Natural killer cell (primary cell): ENCODE measurements around the gene FANCG. TPM values are rescaled to one million over a fixed set of nuclear protein-coding genes. Genes with fewer than 3 reads are reported as not detected.

Experiments used
- ATAC-seq, 3 donors: fragments of 150-1000 bp in 2 of 3; fragments of 200-7000 bp in 1 of 3; cut with Tn5 transposase; 1 replicate in 1 of 3; 2 replicates in 2 of 3; pipeline ENCODE4 v1.10.0; 2021; ENCODE audit warnings: mild to moderate bottlenecking in 2 of 3, moderate library complexity in 2 of 3
- DNase-seq, 2 donors: peaks; one replicate each; pipeline versions ENCODE4 v3.0.0 to v3.0.0-alpha.2; 2013 to 2021; ENCODE audit warnings: mixed read lengths in 1 of 2
- H3K27ac ChIP-seq: one replicate; pipeline ENCODE4 v1.5.1; 2013; ENCODE audit warnings: mild to moderate bottlenecking, low read length
- H3K27me3 ChIP-seq: one replicate; pipeline ENCODE4 v1.6.1; 2013; ENCODE audit warnings: low read length; ENCODE audit not compliant: control insufficient read depth, insufficient read depth
- H3K36me3 ChIP-seq: one replicate; pipeline ENCODE4 v1.6.1; 2013; ENCODE audit warnings: low read length; ENCODE audit not compliant: control insufficient read depth, insufficient read depth
- H3K4me1 ChIP-seq: one replicate; pipeline ENCODE4 v1.6.1; 2013; ENCODE audit warnings: low read length; ENCODE audit not compliant: control insufficient read depth, insufficient read depth
- H3K4me3 ChIP-seq: one replicate; pipeline ENCODE4 v1.5.1; 2013; ENCODE audit warnings: low read length
- H3K9me3 ChIP-seq: one replicate; pipeline ENCODE4 v1.6.1; 2013; ENCODE audit warnings: low read length; ENCODE audit not compliant: control insufficient read depth, insufficient read depth
- H3K27ac Mint-ChIP-seq, 2 donors: one replicate each; pipeline ENCODE4 v1.8.0; 2022; ENCODE audit warnings: mild to moderate bottlenecking in 2 of 2, mixed read lengths in 2 of 2, moderate library complexity in 1 of 2
- H3K27me3 Mint-ChIP-seq, 2 donors: one replicate each; pipeline ENCODE4 v1.8.0; 2022; ENCODE audit warnings: low read depth in 2 of 2, mixed read lengths in 2 of 2
- H3K36me3 Mint-ChIP-seq: one replicate; pipeline ENCODE4 v1.8.0; 2022; ENCODE audit warnings: mixed read lengths
- H3K4me1 Mint-ChIP-seq, 2 donors: one replicate each; pipeline ENCODE4 v1.8.0; 2022; ENCODE audit warnings: mixed read lengths in 2 of 2
- H3K4me3 Mint-ChIP-seq: one replicate; pipeline ENCODE4 v1.8.0; 2022; ENCODE audit warnings: mild to moderate bottlenecking, moderate library complexity, mixed read lengths
- H3K9me3 Mint-ChIP-seq, 2 donors: one replicate each; pipeline ENCODE4 v1.8.0; 2022; ENCODE audit warnings: mixed read lengths in 2 of 2
- CTCF ChIP-seq: fragments of 200-600 bp; IDR thresholded peaks from one replicate; pipeline ENCODE4 v1.8.0; 2022; ENCODE audit warnings: antibody characterized with exemption
- WGBS: methylation state at CpG from one replicate; pipeline ENCODE4 v1.1.7; 2013; ENCODE audit warnings: missing lambda C conversion rate; ENCODE audit not compliant: insufficient coverage; 5-methylcytosine and 5-hydroxymethylcytosine counted together
- intact Hi-C: fragments of 100-400 bp; cut with micrococcal nuclease; formaldehyde crosslinking; loops from one replicate; pipeline ENCODE4 v1.14.2; 2022
- total RNA-seq, 4 donors: library from RNA; stranded (reverse); fragments of 120-200 nt in 1 of 4; gene quantifications; one replicate each; pipeline versions ENCODE4 v1.2.3 to v1.2.4, GENCODE V29; 2013 to 2022

Gene FANCG
- total RNA-seq, 3 donors from 2014 or later (not counting 1 experiment from before 2014, with no cell fraction given), result 33.9 to 38.9 (median 35.7) TPM

GRCh38 chr9:35102465-35102768 is 22.7 kb upstream of the FANCG start:
- no peak for TF ChIP-seq CTCF
- H3K36me3 Mint-ChIP-seq, result peaks cover 7% of the 10 kb centered on the region
- Histone ChIP-seq H3K4me3 (peak overlapping the region; percentile 93), H3K27me3 (no peaks in the 10 kb centered on the region), H3K4me1 (peaks cover 19% of the 10 kb centered on the region), H3K27ac (peak overlapping the region; percentile 95), H3K9me3 (no peaks in the 10 kb centered on the region), H3K36me3 (peaks cover 46% of the 10 kb centered on the region)
- intact Hi-C loops, result loop anchor here (2.0 kb wide), 2 partner anchors 30 to 114 kb away; partner anchors contain the start of genes DNAJB5 and VCP
- H3K27ac Mint-ChIP-seq, result peak overlapping the region; percentile 94 to 97
- DNase-seq (no peak), ATAC-seq (peak in 1 of 3 donors; percentile 27)
- no peaks in the 10 kb centered on the region for H3K9me3 Mint-ChIP-seq
- WGBS, result 8% methylated on average over 10 of the region's 10 CpGs
- H3K4me3 Mint-ChIP-seq, result peak overlapping the region; percentile 99
- no peaks in the 10 kb centered on the region for H3K27me3 Mint-ChIP-seq
- H3K4me1 Mint-ChIP-seq, result peaks cover 30 to 31% of the 10 kb centered on the region in 2 donors

- H3K27ac Mint-ChIP-seq, result no peak overlapping the region
- peaks cover 32 to 46% of the 10 kb centered on the region in 2 donors for H3K4me1 Mint-ChIP-seq
Observed at GRCh38 chr9:35097573-35097972, 17.8 kb upstream of the FANCG start.

GRCh38 chr9:35096035-35096849 is 16.5 kb upstream of the FANCG start, which contains the start of gene PIGO:
Gene PIGO, minus strand, starts transcription at chr9:35096591. Its CDS starts 1,026 bp downstream, at chr9:35095565.
- peak within 1 kb of the TSS; percentile 83 for H3K4me3 ChIP-seq
- H3K27me3 ChIP-seq, result no peaks in the 10 kb centered on the region
- peaks cover 41% of the 10 kb centered on the region for H3K36me3 ChIP-seq
- DNase-seq, result peak; percentile 85 to 94
- Mint-ChIP-seq H3K9me3 (no peaks in the 10 kb centered on the region), H3K27ac (peak within 1 kb of the TSS; percentile 91 to 93), H3K4me3 (peak within 1 kb of the TSS; percentile 86), H3K4me1 (peaks cover 19 to 37% of the 10 kb centered on the region in 2 donors), H3K36me3 (peaks cover 7% of the 10 kb centered on the region), H3K27me3 (no peaks in the 10 kb centered on the region)
- peak within 1 kb of the TSS; percentile 95 for H3K27ac ChIP-seq
- WGBS, result under 1% methylated on average over 53 of the region's 53 CpGs
- peaks cover 15% of the 10 kb centered on the region for H3K4me1 ChIP-seq
- intact Hi-C loops, result loop anchor here (1.0 kb wide), 3 partner anchors 24 to 636 kb away; partner anchors contain the start of genes CREB3, TLN1 and VCP
- ATAC-seq, result peak; percentile 93 to 97 (median 94)
- no peaks in the 10 kb centered on the region for H3K9me3 ChIP-seq
- peak; percentile 87 for TF ChIP-seq CTCF

More at GRCh38 chr9:35097573-35097972, 17.8 kb upstream of the FANCG start:
- TF ChIP-seq CTCF, result no peak
- Histone ChIP-seq H3K4me3 (no peak overlapping the region), H3K27me3 (no peaks in the 10 kb centered on the region), H3K4me1 (peaks cover 24% of the 10 kb centered on the region), H3K9me3 (no peaks in the 10 kb centered on the region), H3K36me3 (peaks cover 30% of the 10 kb centered on the region), H3K27ac (no peak overlapping the region)
- no peaks in the 10 kb centered on the region for H3K27me3 Mint-ChIP-seq
- no peaks in the 10 kb centered on the region for H3K9me3 Mint-ChIP-seq
- ATAC-seq, result no peak
- peaks cover 7% of the 10 kb centered on the region for H3K36me3 Mint-ChIP-seq
- intact Hi-C loops, result no loop called here
- peak overlapping the region; percentile 5 for H3K4me3 Mint-ChIP-seq
- 91% methylated on average over 3 of the region's 3 CpGs for WGBS
- DNase-seq, result no peak
